Lower leg skin (tissue), 3 donors: ENCODE data around the gene IL1R2.

Experiments
- CTCF ChIP-seq, 3 donors: fragments of 450-650 bp; IDR thresholded peaks; one replicate each; pipeline ENCODE4 v1.5.1; 2016; ENCODE audit warnings: antibody characterized with exemption in 3 of 3, mild to moderate bottlenecking in 3 of 3, moderate library complexity in 2 of 3
- POLR2A ChIP-seq, 2 donors: fragments of 450-650 bp; IDR thresholded peaks; one replicate each; pipeline ENCODE4 v1.6.1; 2016 to 2017; ENCODE audit warnings: antibody characterized with exemption in 2 of 2, mild to moderate bottlenecking in 1 of 2, moderate library complexity in 1 of 2

- no peak for TF ChIP-seq POLR2A (IDR thresholded peaks at IDR 0.05)
- TF ChIP-seq CTCF (IDR thresholded peaks at IDR 0.05), result no peak
Observed at GRCh38 chr2:101952551-101952950, 39.2 kb upstream of the IL1R2 start.
